Glomerular endothelial cell (primary cell): Measurements from ENCODE around the gene TXNL4A. TPM values are rescaled to one million over a fixed set of nuclear protein-coding genes. Genes with fewer than 3 reads are reported as not detected.

Experiments used
- DNase-seq: peaks from one replicate; pipeline ENCODE4 v3.0.0-alpha.2; 2011; ENCODE audit warnings: low read depth, low spot score; ENCODE audit errors: extremely low read depth
- total RNA-seq: library from RNA; depleted of rRNA; stranded (reverse); fragments of >200 nt; gene quantifications from 2 replicates; pipeline ENCODE4 v1.2.3, GENCODE V29; 2015

The TXNL4A gene
- total RNA-seq, 1 donor from 2014 or later: 58.2 TPM

DNA sequence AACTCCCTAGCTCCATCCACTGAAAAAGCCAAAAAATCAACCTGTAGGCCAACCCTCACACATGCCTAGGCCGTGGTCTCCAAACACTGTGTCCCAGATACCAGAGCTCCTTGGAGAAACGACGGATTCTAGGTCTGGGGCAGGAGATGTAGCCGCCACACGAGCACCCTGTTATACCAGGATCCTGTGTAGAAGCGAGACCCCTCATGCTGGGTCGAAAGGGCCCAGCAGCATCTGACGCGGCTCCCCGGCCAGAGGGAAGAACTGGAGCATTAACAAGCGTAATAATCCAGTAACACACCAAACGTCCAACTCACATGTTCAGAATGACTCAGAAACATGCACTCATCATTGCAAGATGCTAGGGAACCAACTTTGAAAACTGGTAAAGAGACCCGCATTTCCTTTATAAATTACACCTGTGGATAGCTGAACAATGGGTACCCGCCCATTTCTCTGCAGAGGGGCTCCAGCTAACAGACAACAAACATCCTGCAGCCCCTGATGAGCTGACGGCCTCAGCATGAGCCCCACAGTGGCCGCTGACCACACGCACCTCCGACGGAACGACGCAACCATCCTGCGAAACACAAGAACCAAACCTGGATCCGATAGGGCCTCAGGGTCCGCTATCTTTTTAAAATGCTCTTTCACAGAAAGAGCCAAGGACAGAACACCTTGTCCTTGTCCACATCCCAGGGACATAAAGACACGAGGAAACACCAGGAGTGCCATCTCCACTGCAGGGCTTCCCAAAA lies 51.1 kb downstream of the TXNL4A start:
- no peak for DNase-seq

DNA sequence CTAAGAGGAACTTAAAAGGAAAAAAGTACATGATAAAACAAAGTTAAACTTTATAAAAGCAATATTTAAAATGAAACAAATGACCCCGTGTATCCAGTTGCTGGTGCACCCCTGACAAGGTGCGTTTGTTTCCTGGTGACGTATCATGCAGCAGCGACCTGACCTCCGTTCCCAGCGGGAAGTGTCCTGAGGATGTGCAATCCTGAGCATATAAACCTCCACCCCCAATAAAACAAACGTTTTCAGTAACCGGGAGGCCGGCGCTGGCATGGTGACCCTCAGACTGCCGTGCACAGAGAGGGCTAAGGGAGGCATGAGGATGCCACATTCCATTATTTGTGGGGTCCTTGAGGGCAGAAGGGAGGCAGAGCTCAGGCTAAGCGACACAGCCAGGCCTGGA lies 51.7 kb downstream of the TXNL4A start:
- DNase-seq: no peak

DNA sequence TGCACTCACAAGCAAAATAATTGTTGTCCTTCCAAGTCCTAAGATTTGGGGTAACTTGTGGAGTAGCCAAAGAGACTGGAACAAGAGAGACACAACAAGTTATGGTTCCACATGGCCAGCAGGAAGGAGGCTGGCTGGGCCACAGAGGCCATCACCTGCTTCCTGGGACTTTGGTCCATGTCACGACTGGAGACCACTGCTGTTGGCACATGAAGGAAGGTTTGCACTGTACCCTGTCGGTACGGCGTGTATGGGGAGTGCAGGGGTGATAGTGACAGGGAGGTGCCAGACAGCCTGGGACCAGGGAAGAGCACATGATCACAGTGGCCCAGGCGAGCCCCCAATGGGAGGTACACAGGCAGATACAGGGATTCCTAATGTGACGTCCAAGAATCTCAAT lies 52.4 kb downstream of the TXNL4A start:
- no peak for DNase-seq

GRCh38 chr18:79935499-79935898 lies 52.9 kb downstream of the TXNL4A start:
- no peak for DNase-seq

DNA sequence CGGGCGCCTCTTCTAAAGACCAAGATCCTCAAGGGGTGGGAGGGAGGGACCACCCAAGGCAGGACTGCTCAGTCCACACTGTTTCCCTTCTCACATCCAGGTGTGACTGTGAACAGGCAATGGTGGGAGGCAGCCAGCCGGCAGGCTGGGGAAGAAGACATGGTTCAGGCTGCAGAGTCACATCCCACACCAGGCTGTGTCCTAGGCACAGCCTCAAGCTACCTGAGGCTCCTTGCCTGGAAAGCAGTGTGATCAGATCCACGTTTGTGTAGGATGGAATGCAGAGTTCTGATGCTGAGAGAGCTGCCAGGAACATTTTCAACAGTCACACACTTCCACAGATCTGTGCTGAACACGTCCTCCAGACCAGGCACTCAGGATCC lies 53.3 kb downstream of the TXNL4A start:
- DNase-seq: no peak

DNA sequence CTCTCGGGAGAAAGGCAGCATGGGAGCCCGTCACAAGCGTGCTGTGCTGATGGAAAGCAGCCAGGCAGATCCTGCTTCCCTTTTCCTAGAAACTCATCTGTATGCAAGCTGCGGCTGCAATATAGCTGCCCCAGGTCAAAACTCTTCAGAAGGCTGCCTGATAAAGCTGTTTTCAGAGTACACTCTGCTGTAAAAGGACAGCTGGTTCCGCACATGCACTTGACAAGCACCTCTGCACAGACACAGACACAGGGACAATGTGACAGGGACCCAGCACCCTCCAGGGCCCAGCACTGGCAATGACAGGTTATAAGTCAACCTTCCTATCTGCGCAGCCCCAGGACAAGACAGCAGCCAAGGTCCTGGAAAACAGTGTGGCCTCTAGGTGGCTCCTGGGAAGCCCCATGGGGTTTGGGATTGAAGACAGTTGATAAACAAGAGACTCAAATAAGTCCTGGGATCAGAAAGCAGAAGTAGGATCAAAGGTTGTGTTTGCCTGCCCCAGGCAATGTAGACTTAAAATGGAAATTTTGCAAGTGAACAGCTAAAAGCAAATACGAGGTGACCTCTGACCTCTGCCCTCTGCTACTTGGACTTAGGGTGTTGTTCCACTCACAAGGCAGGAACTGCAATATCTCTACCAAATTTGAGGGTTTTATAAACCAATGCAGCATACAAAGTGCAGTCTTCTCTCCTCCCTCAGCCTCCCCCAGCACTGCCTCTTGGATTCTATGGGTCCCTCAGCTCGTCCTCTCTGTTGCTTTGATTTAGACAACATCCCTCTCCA lies 53.9 kb downstream of the TXNL4A start:
- no peak for DNase-seq

DNA sequence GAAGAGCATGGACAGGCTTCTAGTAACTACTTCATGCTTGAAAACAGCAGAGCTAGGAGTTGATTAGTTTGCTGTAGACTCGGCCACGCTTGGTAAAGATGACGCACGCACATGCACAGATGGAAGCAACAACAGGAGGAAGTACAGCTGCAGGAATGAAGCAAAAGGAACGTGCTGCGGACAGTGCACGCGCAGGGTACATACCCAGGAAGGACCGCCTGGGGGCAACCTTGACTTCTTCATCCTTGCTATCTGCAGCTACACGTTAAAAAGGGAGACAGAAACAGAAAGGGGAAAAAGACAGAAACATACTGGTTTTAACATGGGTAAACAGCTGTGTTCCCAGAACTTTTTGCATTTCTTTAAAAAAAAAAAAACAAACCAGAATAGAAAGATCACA lies 54.6 kb downstream of the TXNL4A start:
- no peak for DNase-seq

DNA sequence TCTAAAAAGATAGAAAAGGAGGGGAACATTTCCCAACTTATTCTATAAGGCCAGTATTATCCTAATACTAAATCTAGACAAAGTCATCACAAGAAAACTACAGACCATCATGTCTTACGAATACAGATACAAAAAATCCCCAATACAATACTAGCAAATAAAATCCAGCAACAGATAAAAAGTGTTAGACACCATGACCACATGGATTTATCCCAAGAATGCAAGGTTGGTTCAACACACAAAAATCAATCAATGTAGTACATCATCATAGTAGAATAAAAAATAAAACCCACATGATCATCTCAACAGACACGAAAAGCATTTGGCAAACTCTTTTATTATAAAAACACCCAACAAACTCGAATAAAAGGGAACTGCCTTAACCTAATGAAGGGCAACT lies 55.5 kb downstream of the TXNL4A start:
- DNase-seq: no peak

DNA sequence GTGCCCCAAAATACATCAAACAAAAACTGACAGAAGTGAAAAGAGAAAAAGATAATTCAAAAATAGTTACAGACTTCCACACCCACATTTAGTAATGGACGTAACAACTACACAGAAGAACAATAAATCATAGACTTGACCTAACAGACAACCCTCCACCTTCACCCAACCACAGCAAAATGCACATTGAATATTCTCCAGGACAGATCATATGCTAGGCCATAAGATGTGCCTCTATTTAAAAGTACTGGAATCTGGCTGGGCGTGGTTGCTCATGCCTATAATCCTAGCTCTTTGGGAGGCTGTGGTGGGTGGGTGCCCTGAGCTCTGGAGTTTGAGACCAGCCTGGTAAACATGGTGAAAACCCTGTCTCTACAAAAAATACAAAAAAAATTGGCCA lies 56.9 kb downstream of the TXNL4A start:
- no peak for DNase-seq

DNA sequence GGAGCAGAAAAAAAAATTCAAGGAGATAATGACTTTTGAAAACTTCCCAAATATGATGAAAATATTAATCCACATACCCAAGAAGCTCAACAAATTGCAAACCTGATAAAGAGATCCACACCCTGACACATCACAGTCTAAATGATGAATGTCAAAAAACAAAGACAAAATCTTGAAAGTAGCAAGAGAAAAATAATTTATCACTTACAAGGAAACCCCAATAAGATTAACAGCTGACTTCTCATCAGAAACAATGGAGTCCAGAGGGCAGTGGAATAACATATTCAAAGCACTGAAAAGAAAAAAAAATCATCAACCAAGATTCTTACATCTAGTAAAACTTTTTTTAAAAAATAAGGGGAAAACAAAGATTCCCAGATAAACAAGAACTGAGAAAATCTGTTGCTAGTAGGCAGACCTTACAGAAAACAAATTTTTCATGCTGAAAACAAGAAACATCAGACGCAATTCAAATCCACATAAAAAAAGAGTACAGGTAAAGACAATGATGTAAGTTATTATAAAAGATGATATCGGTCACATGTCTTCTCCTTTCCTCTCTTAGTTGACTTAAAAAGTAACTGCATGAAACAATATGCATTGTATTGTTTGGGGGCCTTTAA lies 58.2 kb downstream of the TXNL4A start:
- no peak for DNase-seq

DNA sequence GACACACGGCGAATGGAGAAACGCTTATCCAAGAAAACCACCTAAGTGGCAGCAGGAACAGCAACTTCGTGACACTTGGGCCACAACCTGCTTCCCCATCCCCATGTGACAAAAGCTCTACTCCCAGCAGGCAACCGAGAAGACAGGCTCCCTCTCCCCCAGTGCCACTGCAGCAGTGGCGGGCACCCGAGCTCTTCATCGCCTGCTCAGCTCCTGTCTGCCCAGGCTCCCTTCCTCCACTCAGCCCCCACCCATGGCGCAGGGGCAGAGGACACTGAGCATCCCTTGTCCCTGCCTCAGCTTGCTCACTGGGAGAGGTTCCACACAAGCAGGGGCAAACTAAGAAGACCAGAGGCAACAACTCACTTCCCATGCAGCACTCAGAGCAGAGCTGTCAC lies 59.8 kb downstream of the TXNL4A start:
- no peak for DNase-seq

GRCh38 chr18:79927607-79928562 lies 60.5 kb downstream of the TXNL4A start:
- DNase-seq: no peak

DNA sequence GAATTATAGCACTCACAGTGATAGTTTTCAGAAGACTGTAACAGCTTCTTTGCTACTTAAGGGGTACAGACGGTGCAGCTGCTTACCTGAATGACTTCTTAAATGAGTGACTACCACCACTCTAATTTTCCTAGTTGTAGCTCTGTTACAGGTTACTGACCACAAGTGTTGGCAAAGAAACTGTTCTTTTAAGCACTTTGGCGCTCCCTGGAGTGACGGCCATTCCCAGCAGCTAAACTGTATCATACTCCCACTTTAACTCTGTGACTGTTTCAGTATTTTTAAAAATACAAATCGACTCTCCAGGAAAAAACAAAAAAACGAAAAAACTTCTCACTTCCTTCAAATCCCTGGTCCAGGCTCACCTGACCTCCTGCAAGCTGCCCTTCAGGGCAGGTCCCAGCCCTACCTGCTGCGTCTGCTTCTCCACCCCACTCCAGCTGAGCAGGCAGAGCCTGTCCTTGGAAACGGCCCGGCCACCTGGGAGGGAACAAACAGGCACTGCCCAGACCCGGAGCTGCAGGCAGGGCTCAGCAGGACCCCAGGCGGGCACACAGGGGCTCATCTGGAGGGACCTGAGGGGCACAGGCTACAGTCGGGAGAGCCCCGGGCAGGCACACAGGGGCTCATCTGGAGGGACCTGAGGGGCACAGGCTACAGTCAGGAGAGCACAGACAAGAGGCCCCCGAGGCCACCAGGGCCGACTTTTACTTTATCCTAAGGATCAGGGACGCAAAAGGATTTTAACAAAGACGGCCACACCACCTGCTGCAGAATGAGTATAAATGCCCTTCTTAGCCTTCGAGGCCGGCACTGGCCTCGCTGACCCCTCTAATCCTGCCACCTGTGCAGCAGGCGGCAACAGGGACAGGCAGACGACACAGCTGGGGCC lies 61.4 kb downstream of the TXNL4A start:
- DNase-seq: no peak

- DNase-seq: no peak
These were observed 62.1 kb downstream of the TXNL4A start for GRCh38 chr18:79926306-79926705.

GRCh38 chr18:79924814-79925731 lies 63.3 kb downstream of the TXNL4A start:
- DNase-seq: no peak

DNA sequence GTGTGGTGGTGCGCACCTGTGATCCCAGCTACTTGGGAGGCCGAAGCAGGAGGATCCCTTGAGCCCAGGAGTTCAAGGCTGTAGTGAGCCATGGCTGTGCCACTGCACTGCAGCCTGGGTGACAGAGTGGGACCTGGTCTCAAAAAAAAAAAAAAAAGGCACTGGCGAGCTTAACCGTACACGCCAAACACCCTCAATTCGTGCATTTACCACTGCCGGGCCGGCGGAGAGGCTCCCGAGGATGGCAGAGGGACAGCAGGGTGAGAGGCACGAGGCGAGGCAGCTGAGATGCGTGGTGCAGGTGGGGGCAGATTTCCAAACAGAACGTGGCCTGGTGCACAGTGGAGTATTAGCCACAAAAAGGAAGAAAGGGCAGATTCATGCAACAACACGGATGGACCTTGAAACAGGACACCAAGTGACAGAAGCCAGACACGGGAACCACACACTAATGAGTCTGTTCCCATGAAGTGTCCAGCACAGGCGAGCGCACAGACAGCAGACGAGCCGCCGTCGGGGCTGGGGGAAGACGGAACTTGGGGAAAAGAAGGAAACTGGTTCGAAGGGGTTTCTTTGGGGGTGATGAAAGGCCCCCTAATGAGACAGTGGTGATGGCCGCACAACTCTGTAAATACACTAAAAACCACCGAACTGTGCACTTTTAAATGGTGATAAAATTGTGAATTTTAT lies 64.3 kb downstream of the TXNL4A start:
- DNase-seq: no peak

GRCh38 chr18:79922971-79923411 lies 65.4 kb downstream of the TXNL4A start:
- no peak for DNase-seq
